GM18502 (cell line): Measurements from ENCODE around the gene GMPR2.

Experiments
- ATAC-seq: cut with Tn5 transposase; IDR thresholded peaks from one replicate; pipeline ENCODE4 v1.9.1; 2021; ENCODE audit warnings: mild to moderate bottlenecking; ENCODE audit not compliant: unreplicated experiment, poor library complexity

GMPR2 gene

DNA sequence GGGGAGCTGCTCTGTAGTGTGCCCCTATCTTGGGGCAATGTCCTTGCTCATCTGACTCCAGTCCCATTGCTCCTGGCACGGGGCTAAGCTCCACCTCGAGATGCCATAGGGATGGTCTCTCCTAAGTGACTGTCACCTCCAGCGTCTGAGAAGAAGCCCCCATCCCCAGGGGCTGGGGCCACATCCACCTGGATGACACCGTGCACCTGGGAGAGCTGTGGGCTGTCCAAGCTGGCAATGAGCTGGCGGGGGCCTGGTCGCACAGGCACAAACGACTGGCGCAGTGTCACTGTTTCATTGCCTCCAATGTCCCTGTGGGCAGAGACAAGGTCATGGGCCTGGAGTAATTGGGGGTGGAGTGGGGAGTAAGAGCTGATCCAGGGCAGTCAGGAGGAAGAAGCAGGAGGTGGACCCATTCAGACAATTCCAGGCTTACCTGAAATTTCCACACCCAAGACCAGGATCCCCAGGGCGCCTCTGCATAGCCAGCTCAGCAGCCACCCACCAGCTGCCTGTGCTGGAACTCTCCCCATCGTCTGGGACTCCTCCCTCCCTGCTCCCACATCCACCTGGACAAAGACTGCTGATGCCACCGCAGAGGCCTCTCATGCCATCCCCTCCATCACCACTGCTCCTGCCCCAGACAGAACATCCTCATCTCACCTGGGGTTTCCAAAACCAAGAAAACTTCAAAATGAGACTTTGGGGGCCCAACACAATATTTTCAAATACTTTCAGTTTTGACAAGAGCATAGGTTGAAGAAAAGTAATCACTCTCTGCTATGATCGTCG lies 16.7 kb downstream of the GMPR2 start:
- no peak for ATAC-seq

DNA sequence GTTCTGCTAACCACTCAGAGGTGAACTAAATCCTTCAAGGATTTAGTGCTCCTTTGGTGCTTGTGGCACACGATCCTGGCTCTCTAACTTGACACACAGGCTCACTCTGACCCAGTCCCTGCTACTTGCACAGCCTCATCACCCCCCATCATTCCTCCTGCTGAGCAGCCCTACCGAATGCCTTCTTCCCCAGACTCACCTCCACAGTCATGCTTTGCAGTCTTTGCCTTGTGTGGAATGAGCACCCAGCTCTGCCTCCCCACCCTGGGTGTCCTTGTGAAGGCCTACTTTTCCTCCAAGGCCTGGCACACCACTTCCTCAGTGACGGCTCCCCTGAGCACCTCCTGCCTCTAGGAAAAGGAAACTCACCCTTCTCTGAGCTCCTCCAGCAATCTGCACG lies 17.6 kb downstream of the GMPR2 start:
- ATAC-seq = no peak

GRCh38 chr14:24251880-24252288 lies 19.2 kb downstream of the GMPR2 start:
- no peak for ATAC-seq

GRCh38 chr14:24252289-24253124 lies 19.8 kb downstream of the GMPR2 start:
- ATAC-seq = no peak

GRCh38 chr14:24253936-24254335 lies 21.2 kb downstream of the GMPR2 start:
- ATAC-seq = no peak

DNA sequence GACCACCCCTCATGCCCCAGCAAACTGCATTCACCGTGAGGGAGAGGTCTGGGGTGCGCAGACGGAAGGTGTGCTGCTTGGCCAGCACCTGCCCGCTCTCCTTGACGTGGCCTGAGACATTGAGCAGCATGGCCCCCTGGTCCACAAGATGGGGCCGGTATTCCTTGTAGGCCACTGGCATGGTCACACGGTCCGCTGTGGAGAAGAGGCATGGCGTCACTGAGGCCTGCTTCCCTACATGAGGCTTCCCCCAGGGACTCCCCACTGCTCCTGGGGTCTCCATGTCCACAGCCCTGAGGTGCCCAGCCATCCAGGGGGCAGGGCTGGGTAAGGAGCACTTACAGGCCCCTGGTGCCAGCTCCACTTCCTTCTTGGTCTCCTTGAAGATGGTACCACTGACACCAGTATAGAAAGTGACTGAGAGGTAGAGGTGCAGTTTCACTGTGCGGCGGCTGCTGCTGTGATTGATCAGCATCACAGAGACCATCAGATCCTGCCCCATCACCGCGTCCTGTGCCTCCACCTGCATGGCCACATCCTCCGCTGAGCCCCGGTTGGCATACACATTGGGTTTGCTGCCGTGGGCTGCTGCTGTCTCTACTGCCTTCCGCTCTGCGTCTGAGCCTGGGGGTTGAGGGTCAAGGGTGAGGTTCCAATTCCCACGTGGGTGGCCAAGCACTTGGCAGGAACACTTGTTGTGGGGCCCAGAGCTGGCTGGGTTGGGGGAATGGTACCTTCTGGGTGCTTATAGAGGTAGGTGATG lies 22.1 kb downstream of the GMPR2 start:
- no peak for ATAC-seq

DNA sequence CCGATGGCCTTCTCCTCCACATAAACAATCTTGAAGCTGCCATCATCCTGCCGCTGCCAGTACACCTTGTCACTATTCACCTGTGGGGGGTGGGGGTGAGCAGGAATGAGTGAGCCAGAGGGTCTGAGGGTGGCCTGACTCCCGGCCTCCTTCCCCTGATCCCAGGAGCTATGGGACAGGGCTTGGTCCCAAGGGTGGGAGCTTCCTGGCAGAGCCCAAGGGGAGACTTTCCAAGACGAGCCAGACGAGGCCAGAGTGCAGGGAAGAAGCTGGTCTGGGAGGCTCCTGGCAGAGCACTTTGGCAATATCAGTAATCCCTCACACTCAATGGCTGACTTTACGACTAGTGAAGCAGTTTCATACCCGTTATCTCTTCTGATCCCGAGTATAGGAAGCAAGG lies 22.7 kb downstream of the GMPR2 start:
- ATAC-seq = no peak

GRCh38 chr14:24255931-24256711 lies 23.4 kb downstream of the GMPR2 start:
- ATAC-seq = no peak

DNA sequence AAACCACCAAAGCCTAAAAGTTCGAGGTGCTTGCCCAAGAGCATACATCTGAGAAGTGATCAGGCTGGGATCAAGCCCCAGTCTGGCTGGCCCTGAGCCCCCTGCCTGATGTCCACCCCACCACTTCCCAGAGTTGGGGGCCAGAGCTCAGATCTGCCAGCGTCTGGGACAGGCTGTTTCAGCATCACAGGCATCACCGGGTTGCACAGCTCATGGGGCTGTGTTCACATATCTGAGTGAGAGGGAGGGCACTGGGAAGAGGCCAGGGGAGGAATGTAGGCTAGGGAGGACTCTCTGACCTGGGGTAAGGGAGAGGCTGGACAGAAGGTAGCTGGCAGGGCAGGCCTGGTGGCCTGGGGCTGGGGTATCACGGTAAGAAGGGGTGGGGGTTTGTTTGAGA lies 24.2 kb downstream of the GMPR2 start:
- ATAC-seq = no peak

- no peak for ATAC-seq
Measured at GRCh38 chr14:24258119-24258518, 25.4 kb downstream of the GMPR2 start.

GRCh38 chr14:24258548-24259265 lies 26.0 kb downstream of the GMPR2 start:
- no peak for ATAC-seq

DNA sequence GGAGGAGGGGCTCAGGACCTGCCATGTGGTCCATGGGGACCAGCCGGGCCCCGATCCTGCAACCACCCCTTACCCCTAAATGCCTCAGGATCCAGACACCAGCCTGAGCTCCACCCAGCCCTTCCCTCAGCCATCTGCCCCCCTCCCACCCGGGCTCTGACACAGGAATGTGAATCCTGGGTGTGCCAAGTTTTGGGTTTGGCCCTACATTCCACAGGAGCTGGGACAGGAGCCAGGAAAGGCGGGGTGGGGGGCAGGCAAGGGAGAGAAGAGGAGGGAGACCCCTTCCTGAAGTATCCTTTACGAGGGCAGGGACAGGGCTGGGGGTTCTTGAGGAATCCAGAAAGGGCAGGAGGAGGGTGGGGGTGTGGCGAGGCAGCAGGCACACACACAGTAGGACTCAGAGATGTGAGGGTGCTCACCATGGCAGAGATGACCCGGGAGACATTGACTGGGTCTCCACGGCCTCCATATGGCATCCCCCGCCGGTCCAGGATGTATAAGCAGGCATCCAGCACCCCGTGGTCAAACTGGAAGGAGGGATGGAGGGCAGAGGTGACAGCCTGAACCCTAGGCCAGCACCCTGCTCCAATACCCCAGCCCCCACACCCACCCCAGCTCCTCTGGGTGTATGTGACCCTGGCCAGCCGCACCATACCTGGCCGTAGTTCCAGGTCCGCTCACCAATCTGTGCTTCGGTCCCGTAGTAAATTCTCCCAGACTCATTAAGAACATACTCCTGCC lies 26.7 kb downstream of the GMPR2 start:
- no peak for ATAC-seq

DNA sequence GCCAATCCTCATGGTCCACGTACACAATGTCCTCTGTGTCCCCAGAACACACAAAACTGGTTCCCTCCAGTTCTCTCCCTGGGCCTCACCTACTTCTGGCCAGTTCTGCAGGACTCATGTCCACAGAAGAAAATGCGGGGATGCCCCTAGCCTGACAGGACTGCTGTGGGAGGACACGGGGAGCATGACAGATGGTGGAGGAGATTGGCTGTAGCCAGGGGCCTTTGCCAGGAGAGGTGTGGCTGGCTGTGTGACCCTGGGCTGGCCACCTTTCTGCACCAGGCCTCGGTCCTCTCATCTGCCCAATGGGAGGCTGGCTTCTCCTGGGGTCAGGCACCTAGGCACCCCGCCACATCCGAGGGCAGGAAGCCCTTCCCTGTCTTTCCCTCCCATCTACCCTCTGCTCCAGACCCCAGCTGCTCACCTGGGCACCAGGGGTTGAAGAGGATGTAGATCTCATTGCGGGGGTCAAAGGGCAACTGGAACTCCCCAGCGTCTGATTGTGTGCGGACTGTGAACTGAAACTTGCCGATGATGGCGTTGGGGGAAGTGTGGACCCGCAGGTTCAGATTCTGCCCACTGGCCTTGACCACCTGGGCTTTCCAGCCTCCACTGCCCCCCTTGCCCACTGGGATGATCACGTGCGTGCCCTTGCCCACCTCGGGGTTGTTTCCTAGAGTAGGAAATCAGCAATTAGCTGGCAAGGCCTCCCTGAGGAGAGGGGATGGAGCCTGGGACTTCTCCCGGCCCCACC lies 27.5 kb downstream of the GMPR2 start:
- no peak for ATAC-seq

DNA sequence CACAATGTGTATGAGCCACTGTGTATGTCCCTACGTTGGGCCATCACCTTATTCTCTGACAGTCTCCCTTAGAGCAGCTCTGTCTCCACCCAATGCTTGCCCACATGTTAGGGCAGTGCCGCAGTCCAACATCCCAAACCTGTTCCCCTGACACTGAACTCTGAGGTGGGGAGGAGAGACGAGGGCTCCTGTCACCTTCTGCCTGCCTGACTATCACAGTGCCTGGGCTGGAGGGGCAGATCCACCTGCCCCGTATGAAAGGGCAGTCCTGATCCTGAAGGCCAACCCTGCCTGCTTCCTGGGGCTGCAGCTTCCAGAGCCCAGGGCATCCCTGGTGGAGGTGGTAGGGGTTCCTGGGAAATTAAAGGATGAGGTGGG lies 28.0 kb downstream of the GMPR2 start:
- no peak for ATAC-seq

DNA sequence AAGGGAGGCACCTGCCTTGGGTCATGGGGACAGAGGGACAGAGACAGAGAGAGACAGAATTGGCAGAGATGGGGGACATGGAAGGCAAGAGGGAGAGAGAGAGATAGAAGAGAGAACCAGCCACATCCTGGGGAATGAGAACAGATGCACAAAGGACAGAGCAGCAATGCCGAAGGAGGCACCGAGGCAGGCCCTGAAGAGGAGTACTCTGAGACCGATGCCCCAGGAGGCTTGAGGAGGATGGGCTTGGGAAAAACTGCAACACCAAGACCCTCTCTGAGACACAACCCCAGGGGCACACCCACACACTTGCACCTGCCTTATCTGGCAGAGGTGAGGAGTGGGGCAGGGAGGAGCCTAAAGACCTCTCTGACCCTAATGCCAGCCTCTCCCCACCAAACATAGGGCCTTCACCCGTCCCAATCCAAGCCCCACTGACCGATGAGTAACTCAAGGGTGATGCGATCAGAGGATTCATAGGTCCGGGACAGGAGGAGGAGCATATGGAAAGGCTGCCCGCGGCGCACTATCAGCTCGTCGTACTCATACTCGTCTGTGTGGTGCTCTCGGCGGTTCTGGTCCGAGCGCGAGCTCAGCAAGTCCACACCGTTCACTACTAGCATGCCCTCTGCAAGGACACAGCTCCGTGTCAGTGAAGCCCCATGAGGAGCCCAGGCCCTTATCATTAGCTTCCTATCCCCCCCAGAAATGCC lies 28.7 kb downstream of the GMPR2 start:
- no peak for ATAC-seq

- ATAC-seq = no peak
Measured at GRCh38 chr14:24261969-24262327, 29.2 kb downstream of the GMPR2 start.

DNA sequence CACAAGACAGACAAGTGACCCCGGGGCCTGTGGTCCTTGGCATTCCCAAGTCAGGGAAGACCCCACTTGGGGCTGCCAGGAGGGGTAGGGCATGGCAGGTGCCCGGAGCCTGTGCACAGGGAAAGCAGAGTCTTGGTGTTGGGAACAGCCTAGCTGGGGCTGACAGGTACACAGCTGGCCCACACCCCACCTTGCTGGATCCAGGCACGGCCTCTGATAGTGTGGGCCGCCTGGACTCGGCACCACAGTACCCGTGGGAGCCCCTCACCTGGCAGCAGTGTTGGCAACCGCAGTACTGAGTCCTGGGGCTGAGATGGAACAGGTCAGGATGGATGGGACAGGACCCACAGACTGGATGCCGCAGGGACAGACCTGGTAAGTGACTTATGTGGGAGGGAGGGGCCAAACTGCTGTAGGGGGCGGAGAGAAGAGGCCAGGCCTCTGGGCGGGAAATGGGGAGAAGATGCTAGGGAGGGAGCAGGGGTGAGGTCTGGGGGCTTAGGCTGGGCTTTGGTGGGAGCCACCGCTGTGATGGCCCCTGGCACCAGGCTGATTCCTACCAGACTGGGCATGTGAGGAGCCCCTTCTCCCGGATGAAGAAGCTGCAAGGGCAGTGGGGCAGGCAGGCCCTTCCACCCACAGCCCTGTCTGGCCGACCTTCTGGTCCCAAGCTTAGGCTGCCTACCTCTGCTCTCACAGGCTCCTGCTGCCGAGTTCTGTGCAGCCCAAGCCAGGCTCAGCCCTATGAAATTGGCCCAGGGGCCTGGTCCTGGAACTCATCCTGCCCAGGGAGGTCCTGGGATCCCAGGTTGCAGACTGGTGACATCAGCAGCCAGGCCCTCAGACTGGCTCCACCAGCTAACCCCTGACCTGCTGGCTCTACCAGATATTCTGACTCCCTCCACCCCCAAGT lies 30.3 kb downstream of the GMPR2 start, which contains the start of gene TGM1:
Gene TGM1, minus strand, starts transcription at position 357 of the 913 bp plus-strand sequence. CDS start 825 bp downstream, outside the sequence.
- ATAC-seq = no peak
